Measurements from ENCODE around the gene SLC38A9.
"Not testable (repeated sequence)": the region's sequence is repeated elsewhere in the genome, so short reads cannot be mapped to it uniquely, and the experiment has no call there.

SLC38A9 gene, protein sequence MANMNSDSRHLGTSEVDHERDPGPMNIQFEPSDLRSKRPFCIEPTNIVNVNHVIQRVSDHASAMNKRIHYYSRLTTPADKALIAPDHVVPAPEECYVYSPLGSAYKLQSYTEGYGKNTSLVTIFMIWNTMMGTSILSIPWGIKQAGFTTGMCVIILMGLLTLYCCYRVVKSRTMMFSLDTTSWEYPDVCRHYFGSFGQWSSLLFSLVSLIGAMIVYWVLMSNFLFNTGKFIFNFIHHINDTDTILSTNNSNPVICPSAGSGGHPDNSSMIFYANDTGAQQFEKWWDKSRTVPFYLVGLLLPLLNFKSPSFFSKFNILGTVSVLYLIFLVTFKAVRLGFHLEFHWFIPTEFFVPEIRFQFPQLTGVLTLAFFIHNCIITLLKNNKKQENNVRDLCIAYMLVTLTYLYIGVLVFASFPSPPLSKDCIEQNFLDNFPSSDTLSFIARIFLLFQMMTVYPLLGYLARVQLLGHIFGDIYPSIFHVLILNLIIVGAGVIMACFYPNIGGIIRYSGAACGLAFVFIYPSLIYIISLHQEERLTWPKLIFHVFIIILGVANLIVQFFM

DNA sequence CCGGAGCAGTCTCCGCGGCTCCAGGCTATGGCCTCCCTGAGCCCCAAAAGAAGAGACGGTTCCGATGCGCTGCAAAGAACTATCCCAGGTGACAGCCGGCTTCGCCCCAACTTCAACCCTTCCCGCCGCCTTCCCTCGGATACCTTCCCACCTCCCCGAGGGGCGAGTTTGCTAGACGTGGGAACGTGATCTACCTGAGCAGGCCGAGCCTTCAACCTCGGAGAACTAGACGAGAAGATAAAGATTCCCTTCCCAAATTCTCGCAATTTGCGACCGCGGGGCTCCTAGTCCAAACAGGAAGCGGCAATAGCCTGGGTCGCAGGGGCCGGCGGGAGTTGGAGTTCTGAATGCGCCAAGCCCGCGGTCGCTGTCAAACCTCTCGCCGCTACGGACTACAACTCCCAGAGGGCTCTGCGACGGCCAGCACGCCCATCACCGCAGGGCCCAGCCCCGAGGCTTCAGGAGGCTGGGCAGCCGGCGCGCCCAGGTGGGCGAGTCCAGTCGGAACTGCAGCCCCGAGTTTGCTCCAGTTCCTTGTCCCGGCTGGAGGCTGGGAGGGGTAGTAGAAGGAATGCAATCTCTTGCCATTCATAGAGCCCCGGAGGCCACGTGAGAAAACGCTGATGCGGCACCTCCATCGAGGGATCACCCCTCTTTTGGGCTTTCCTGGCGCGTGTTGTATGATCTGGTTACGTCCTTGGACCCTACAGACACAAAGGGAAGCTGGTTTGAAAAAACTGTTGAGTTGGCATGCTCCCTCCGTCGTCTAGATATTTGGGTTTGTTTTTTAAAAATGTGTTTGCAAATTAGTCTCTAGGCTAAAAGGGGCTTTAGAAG is at the start of gene SLC38A9:
Gene SLC38A9 (minus strand): TSS at position 302 of the 837 bp plus-strand sequence. CDS start 14,366 bp downstream, outside the sequence.
- Mint-ChIP-seq H3K27ac (peak within 1 kb of the TSS; percentile 95), H3K27me3 (ENCODE audit: low read depth) (peaks cover 5% of the 10 kb centered on the region), H3K36me3 (ENCODE audit: low read depth) (peaks cover 21% of the 10 kb centered on the region), H3K9me3 (peaks cover 6% of the 10 kb centered on the region), H3K4me3 (peak within 1 kb of the TSS; percentile 99), H3K4me1 (ENCODE audit: low read depth) (peaks cover 25% of the 10 kb centered on the region)

DNA sequence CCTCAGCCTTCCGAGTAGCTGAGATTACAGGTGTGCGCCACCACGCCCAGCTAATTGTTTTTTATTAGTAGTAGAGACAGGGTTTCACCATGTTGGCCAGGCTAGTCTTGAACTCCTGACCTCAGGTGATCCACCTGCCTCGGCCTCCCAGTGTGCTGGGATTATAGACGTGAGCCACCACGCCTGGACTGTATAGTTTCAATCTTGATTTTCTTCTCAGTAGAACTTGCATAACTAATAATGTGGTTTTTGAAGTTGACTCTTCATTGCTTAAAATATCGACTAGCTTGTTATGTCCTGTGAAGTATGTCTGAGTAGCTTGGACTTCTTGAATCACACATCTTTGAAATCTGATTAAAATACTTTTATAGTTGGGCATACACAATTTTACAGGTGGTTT is 49.6 kb upstream of the SLC38A9 start:
- H3K9me3 Mint-ChIP-seq; H3K27me3 Mint-ChIP-seq (ENCODE audit: low read depth); H3K27ac Mint-ChIP-seq; H3K4me3 Mint-ChIP-seq; H3K36me3 Mint-ChIP-seq (ENCODE audit: low read depth): not testable (repeated sequence)
- H3K4me1 Mint-ChIP-seq (ENCODE audit: low read depth): peaks cover 36% of the 10 kb centered on the region

DNA sequence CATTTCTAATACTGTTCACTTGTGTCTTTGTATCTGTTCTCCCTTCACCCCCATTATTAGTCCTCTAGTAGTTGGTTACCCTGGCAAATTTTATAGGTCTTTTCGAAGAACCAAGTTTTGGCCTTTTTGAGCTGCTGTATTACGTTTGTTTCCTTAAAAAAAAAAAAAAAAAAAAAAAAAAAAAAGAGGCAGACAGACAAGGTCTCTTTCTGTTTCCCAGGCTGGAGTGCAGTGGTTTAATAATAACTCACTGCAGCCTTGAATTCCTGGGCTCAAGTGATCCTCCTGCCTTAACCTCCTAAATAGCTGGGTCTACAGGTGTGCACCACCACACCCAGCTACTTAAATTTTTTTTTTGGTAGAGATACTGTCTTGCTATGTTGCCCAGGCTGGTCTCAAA is 46.6 kb upstream of the SLC38A9 start:
- H3K27me3 Mint-ChIP-seq (ENCODE audit: low read depth): peaks cover 14% of the 10 kb centered on the region
- peaks cover 10% of the 10 kb centered on the region for H3K9me3 Mint-ChIP-seq
- H3K4me1 Mint-ChIP-seq (ENCODE audit: low read depth): peaks cover 23% of the 10 kb centered on the region
- peaks cover 5% of the 10 kb centered on the region for H3K36me3 Mint-ChIP-seq (ENCODE audit: low read depth)
- H3K27ac Mint-ChIP-seq: peak overlapping the region; percentile 41
- peak overlapping the region; percentile 25 for H3K4me3 Mint-ChIP-seq

DNA sequence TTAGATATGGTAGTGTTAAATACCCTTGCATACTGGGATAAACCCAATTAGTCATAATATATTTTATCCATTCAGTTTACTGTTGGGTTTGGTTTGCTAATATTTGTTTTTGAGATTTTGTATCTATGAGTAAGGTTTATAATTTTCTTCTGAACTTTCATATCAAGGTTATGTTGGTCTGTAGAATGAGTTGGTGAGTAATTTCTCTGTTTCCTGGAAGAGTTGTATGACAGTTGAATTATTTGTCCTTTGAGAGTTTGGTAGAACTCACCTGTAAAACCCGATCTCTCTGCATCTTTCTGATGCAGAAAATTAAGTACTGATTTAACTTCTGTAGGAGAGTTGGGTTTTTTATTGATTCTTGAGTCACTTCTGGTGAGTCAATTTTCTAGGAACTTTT is 46.1 kb upstream of the SLC38A9 start:
- H3K4me3 Mint-ChIP-seq: peak overlapping the region; percentile 1
- H3K9me3 Mint-ChIP-seq: peaks cover 10% of the 10 kb centered on the region
- peaks cover 5% of the 10 kb centered on the region for H3K36me3 Mint-ChIP-seq (ENCODE audit: low read depth)
- H3K4me1 Mint-ChIP-seq (ENCODE audit: low read depth): peaks cover 18% of the 10 kb centered on the region
- peak overlapping the region; percentile 1 for H3K27ac Mint-ChIP-seq
- H3K27me3 Mint-ChIP-seq (ENCODE audit: low read depth): peaks cover 14% of the 10 kb centered on the region

DNA sequence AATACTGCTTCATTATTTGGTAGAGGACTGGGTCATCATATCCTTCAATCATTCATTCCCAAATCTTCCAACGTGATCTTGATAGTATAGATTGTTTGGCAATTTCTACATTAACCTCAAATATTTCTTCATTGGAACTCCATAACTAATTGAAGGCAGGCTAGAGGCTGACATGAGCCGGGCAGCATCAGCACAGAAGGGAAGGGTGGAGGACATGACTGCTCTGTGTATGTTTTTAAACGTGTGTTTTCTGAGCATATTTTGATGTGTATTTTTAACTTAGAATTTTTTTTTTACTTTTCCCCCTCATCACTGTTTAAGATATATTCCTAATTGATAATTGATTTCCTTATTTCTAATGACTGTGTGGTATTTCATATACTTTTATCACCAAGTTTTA is 38.4 kb upstream of the SLC38A9 start:
- Mint-ChIP-seq H3K27me3 (ENCODE audit: low read depth) (peaks cover 6% of the 10 kb centered on the region), H3K36me3 (ENCODE audit: low read depth) (peaks cover 2% of the 10 kb centered on the region), H3K4me3 (no peak overlapping the region), H3K4me1 (ENCODE audit: low read depth) (peaks cover 4% of the 10 kb centered on the region), H3K9me3 (peaks cover 3% of the 10 kb centered on the region), H3K27ac (no peak overlapping the region)

DNA sequence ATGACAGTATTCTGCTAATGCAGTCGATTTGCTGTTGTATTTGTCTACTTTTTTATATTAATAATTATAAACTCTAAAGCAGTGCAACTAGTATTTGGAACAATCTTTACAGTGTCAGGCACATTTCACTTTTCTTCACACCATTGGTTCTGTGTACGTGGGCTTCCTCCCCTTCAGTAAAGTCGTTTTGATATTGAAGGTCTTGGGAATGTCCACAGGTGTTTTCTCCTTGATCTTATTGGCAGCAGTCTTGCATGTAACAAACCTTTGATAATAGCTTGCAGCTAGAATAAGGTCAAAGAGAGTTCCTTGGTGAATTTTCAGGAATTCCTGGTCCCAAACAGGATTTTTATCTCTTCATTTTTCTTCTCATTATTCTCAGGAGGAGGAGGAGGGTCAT is 37.9 kb upstream of the SLC38A9 start:
- H3K9me3 Mint-ChIP-seq: no peaks in the 10 kb centered on the region
- peaks cover 3% of the 10 kb centered on the region for H3K27me3 Mint-ChIP-seq (ENCODE audit: low read depth)
- H3K4me3 Mint-ChIP-seq: no peak overlapping the region
- peaks cover 4% of the 10 kb centered on the region for H3K4me1 Mint-ChIP-seq (ENCODE audit: low read depth)
- H3K36me3 Mint-ChIP-seq (ENCODE audit: low read depth): peaks cover 2% of the 10 kb centered on the region
- no peak overlapping the region for H3K27ac Mint-ChIP-seq

DNA sequence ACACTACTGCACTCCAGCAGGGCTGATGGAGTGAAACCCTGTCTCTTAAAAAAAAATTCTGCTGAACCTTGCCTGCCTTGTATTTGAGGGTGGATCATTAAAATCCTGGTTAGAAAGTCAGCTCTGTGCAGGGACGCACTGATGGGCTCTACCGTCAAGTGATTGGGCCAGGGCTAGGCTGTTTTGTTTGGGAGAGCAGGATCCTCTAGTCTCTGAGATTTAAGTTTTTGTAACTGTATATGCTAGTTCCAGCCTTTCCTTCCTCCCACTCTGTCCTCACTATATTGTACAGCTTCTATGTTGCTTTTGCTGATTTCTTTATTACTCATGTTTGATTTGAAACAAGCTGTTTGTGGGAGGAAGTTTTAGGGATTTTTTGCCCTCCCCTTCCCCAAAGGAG is 37.3 kb upstream of the SLC38A9 start:
- Mint-ChIP-seq H3K4me3 (no peak overlapping the region), H3K4me1 (ENCODE audit: low read depth) (peaks cover 4% of the 10 kb centered on the region), H3K27me3 (ENCODE audit: low read depth) (peaks cover 3% of the 10 kb centered on the region), H3K27ac (peak overlapping the region; percentile 8), H3K36me3 (ENCODE audit: low read depth) (peaks cover 2% of the 10 kb centered on the region), H3K9me3 (no peaks in the 10 kb centered on the region)

DNA sequence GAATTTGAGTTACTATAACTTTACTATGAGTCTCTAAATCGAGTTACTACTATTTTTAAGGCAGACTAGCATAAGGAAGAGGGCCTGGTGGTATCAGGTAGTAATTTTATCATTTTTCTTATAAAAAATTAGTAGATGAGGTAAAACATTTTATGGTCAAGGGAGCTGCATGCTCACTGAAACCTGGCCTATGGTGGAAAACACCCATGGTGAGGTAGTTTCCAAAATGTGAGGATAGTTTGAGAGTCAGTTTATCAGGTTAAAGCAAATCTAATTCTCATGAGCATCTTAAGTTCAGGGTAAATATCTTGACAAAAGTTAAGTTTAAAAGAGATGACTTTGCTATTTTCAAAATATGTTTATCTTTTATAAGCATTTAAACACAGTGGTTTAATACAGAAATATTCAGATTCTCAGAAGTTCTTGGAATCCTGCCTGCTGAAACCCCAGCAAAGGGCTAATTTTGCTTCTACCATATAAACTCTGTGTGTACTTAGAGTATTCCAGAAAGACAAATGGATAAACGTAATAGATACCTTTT is 35.7 kb upstream of the SLC38A9 start:
- H3K27ac Mint-ChIP-seq: no peak overlapping the region

DNA sequence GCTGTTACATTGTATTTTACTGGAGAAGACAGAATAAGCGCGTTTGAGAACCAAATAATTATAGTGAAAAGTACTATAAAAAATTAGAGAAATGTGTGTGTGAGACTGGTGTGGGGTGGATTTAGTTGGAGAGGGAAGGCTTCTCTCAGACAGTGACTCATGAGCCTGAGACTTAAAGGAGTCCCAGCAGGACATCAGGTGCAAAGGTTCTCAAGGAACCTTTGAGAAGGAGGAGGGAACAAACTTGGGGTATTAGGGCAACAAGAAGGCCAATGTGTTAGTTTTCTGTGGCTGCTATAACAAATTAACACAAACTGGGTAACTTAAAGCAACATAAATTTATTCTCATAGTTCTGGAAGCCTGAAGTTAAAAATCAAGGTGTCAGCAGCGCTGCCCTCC is 30.7 kb upstream of the SLC38A9 start:
- Mint-ChIP-seq H3K4me1 (ENCODE audit: low read depth) (peaks cover 2% of the 10 kb centered on the region), H3K36me3 (ENCODE audit: low read depth) (peaks cover 2% of the 10 kb centered on the region), H3K9me3 (no peaks in the 10 kb centered on the region), H3K4me3 (no peak overlapping the region), H3K27ac (no peak overlapping the region), H3K27me3 (ENCODE audit: low read depth) (peaks cover 16% of the 10 kb centered on the region)

More for the DNA sequence above, 35.7 kb upstream of the SLC38A9 start:
- peaks cover 2% of the 10 kb centered on the region for H3K36me3 Mint-ChIP-seq (ENCODE audit: low read depth)
- H3K9me3 Mint-ChIP-seq: no peaks in the 10 kb centered on the region
- peaks cover 4% of the 10 kb centered on the region for H3K4me1 Mint-ChIP-seq (ENCODE audit: low read depth)
- H3K4me3 Mint-ChIP-seq: no peak overlapping the region
- peaks cover 3% of the 10 kb centered on the region for H3K27me3 Mint-ChIP-seq (ENCODE audit: low read depth)

DNA sequence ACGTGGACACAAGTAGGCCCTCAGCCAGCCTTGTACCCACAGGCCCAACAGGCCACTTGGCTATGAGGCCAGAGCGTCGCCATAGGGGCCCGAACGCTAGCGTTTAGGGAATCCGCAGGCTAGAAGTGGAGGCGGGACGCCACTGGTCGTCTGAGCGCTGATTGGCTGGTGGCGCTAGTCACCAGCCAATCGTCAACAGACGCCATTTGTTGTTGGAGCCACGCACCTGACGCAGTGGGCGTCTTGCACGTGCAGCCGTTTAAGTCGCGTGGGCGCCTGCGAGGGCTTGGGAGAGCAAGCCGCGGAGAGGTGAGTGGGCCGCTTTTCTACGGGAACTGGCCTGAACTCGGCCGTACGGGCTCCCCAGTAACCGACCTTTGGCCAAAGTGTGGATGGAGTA is 25.7 kb upstream of the SLC38A9 start, which contains the start of gene DDX4:
Gene DDX4 (plus strand): TSS at position 269 of the 400 bp plus-strand sequence. CDS start 903 bp downstream, outside the sequence.
- H3K27me3 Mint-ChIP-seq (ENCODE audit: low read depth): peaks cover 13% of the 10 kb centered on the region
- no peaks in the 10 kb centered on the region for H3K9me3 Mint-ChIP-seq
- no peaks in the 10 kb centered on the region for H3K4me1 Mint-ChIP-seq (ENCODE audit: low read depth)
- no peaks in the 10 kb centered on the region for H3K36me3 Mint-ChIP-seq (ENCODE audit: low read depth)
- H3K27ac Mint-ChIP-seq: no peak within 1 kb of the TSS
- H3K4me3 Mint-ChIP-seq: no peak within 1 kb of the TSS

DNA sequence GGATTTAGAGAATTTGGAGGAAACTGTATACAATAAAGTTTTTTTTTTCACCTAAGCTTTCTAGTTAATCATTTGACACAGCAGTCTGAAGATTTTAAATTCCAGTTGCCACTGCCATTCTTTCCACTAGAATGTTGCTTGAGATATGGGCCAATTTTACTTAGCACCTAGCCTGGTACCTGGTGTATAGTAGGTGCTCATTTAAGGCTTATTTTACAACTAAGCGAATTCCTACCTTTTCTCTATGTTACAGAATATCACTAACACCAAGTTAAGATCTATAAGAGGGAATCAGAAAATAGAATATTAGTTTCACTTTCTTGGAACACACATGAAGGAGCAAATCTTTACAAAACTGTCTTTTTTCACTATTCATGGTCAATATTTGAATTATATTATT is 22.5 kb upstream of the SLC38A9 start:
- no peaks in the 10 kb centered on the region for H3K4me1 Mint-ChIP-seq (ENCODE audit: low read depth)
- no peaks in the 10 kb centered on the region for H3K36me3 Mint-ChIP-seq (ENCODE audit: low read depth)
- H3K27me3 Mint-ChIP-seq (ENCODE audit: low read depth): peaks cover 8% of the 10 kb centered on the region
- no peak overlapping the region for H3K4me3 Mint-ChIP-seq
- H3K27ac Mint-ChIP-seq: no peak overlapping the region
- no peaks in the 10 kb centered on the region for H3K9me3 Mint-ChIP-seq

DNA sequence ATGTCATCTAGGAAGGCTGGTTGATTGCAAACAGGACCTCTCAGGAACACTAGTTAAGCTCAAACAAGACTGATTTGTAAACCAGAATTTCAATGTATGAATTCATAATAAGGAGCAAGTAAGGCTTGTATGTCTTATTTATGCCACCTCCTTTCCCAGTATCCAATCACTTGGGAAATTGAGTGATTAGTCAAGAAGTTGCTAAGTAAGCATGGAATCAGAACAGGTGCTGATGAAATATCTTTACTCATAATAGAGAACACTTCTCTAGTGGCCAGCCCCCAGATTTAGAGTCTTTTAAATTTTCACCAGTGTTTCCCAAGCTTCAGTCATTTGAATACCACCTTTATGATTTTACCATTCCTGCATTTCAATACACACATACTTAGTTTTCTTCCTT is 20.5 kb upstream of the SLC38A9 start:
- Mint-ChIP-seq H3K27ac (no peak overlapping the region), H3K4me1 (ENCODE audit: low read depth) (no peaks in the 10 kb centered on the region), H3K4me3 (no peak overlapping the region), H3K27me3 (ENCODE audit: low read depth) (peaks cover 4% of the 10 kb centered on the region), H3K36me3 (ENCODE audit: low read depth) (no peaks in the 10 kb centered on the region), H3K9me3 (no peaks in the 10 kb centered on the region)

DNA sequence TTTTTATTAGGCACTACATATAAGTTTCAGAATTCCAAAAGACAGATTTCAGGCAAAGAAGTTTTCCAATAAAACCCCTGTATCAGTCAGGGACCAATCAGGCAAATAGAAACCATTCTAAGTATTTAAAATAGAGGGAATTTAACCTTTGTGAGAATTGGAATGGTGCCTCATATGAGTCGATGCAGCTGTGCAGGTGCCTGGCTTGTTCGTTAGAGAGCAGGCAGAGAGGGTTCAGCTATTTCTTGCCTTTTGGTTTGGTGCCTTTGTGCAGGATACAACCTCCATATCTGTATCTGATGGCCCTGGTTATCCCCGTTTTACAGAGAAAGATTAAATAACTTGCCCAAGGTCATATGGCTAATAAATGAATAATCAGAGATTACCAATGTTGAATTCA is 19.7 kb upstream of the SLC38A9 start:
- Mint-ChIP-seq H3K4me3 (no peak overlapping the region), H3K4me1 (ENCODE audit: low read depth) (no peaks in the 10 kb centered on the region), H3K9me3 (no peaks in the 10 kb centered on the region), H3K36me3 (ENCODE audit: low read depth) (no peaks in the 10 kb centered on the region), H3K27me3 (ENCODE audit: low read depth) (peaks cover 4% of the 10 kb centered on the region), H3K27ac (no peak overlapping the region)

DNA sequence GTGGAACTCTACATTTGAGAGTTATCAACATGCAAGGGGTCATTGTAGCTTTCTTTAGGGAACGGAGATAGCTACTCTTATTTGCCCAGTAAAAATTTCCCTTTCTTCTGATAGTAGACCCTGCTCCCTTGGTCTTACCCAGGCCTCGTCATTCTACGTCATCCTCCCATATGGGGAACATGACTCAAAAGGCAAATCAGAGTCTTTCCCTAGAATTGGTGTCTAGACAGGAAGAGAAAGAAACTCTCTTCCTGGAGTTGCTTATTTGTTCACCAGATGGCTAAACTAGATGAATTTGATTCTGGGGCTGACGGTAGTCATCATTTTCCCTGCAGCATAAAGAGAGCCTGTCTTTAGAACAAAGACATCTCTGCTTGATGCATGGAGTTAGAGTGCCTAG is 12.2 kb upstream of the SLC38A9 start:
- Mint-ChIP-seq H3K27me3 (ENCODE audit: low read depth) (no peaks in the 10 kb centered on the region), H3K4me3 (no peak overlapping the region), H3K36me3 (ENCODE audit: low read depth) (no peaks in the 10 kb centered on the region), H3K27ac (no peak overlapping the region), H3K9me3 (no peaks in the 10 kb centered on the region), H3K4me1 (ENCODE audit: low read depth) (peaks cover 9% of the 10 kb centered on the region)

Data from T-helper 1 cell treated with Interleukin-12 subunit alpha and Interleukin-12 subunit beta and Interleukin-4 antibody, amounts not matched to agents 30 μg/mL and 1 μg/mL, for 36 hours (primary cell).